ENCODE measurements around the gene PGGHG.
"Not testable (repeated sequence)": the region's sequence is repeated elsewhere in the genome, so short reads cannot be mapped to it uniquely, and the experiment has no call there.

The PGGHG gene

DNA sequence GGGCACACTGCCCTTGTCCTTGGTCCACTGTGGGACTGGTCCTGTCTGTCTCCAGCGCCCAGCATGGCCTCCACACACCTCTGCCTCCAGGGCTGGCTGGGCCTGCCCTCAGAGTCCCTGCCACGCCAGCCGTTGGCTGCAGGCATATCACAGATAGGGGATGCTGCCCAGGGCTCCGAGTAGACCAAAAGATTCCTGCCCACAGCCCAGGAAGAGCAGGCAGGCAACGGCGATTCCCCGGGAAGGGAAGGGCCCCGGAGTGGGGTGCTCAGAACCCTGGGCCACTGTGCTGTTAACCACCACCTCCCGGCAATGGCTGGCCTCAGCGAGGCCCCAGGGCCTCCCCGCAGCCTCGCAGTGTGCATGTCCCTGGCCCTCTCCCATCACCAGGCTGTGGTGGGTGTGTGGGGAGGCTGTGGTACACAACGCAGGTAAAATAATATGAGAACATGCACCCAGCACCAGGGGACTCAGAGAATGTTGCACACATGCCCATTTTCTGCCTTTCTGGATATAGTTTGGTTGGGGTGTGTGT is 8.2 kb downstream of the PGGHG start:
- Mint-ChIP-seq H3K27me3 (peaks cover 14% of the 10 kb centered on the region), H3K9me3 (no peaks in the 10 kb centered on the region), H3K4me1 (peaks cover 26% of the 10 kb centered on the region), H3K4me3 (peak overlapping the region; percentile 57), H3K36me3 (ENCODE audit: low read depth) (no peaks in the 10 kb centered on the region), H3K27ac (peak overlapping the region; percentile 74)
- ATAC-seq (peak; percentile 29), DNase-seq (no peak)

DNA sequence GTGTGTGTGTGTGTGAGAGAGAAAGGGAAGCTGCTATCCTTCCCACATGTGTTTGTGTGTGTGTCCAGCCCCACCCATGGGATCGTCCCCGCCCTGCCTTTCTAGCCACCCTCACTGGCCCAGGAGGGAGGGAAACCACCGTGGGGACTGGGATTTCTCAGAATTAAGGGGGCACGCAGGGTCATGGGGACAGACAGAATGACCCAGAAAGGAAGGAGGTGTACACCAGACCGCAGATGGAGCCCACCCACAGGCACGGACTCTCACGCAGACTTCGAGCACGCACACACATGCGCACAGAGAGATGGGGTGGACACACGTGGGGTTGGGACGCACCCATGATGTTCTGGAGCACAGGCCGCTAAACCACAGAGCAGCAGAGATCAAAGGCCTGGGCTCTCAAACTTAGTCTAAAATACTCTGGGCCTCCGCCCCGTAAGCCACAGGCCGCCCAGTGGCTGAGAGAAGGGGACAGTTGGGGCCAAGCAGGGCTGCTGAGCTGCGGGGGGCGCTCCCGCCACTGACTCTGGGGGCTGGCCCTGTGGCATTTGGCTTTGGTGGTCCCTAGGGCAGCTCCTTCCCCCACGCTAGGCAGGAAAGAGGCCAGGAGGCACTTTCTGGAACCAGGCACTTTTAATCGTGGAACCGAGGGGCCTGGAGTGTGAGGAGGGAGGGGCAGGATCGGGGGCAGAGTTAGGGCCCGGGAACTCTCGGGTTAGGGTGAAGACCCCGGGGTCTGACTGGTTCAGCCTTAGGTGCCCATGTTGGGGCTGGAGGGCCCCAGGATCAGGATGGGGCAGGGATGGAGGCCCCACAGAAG is 8.9 kb downstream of the PGGHG start:
- ATAC-seq (peak; percentile 57), DNase-seq (peak; percentile 48)
- no peaks in the 10 kb centered on the region for H3K36me3 Mint-ChIP-seq (ENCODE audit: low read depth)
- peaks cover 32% of the 10 kb centered on the region for H3K4me1 Mint-ChIP-seq
- peaks cover 15% of the 10 kb centered on the region for H3K27me3 Mint-ChIP-seq
- peak overlapping the region; percentile 74 for H3K27ac Mint-ChIP-seq
- H3K9me3 Mint-ChIP-seq = no peaks in the 10 kb centered on the region
- peak overlapping the region; percentile 57 for H3K4me3 Mint-ChIP-seq

DNA sequence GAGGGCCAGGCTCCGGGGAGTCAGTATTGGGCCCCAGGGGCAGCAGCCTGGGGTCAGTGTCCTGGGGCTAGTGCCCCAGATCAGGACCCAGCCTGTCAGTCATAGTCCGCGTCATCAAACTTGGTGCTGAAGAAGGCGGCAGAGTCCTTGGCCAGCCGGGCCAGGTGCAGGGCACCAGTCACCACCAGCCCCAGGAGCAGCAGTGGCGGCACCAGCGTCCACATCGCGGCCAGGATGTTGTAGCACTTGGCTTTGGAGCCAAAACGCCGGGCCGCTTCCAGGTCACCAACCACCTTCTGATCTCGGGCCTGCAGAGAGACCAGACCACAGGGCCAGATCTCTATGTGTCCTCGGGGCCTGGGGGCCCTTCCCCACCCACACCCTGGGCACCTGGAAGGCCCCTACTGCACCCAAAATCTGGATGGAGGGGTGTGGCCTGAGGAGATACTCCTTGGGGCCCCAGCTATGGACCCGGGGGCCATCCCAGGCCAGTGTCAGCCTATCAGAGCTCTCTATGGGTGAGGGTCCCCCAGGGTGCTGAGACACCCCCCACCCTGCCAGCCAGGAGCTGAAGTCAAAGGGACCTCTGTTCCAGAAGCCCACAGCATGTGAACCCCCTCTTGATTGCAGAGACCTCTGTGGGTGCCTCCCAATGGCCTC is 9.6 kb downstream of the PGGHG start:
- Mint-ChIP-seq H3K9me3 (no peaks in the 10 kb centered on the region), H3K36me3 (ENCODE audit: low read depth) (no peaks in the 10 kb centered on the region), H3K4me3 (no peak overlapping the region), H3K27ac (peak overlapping the region; percentile 46), H3K27me3 (peaks cover 17% of the 10 kb centered on the region), H3K4me1 (peaks cover 40% of the 10 kb centered on the region)
- ATAC-seq = peak; percentile 2
- no peak for DNase-seq

DNA sequence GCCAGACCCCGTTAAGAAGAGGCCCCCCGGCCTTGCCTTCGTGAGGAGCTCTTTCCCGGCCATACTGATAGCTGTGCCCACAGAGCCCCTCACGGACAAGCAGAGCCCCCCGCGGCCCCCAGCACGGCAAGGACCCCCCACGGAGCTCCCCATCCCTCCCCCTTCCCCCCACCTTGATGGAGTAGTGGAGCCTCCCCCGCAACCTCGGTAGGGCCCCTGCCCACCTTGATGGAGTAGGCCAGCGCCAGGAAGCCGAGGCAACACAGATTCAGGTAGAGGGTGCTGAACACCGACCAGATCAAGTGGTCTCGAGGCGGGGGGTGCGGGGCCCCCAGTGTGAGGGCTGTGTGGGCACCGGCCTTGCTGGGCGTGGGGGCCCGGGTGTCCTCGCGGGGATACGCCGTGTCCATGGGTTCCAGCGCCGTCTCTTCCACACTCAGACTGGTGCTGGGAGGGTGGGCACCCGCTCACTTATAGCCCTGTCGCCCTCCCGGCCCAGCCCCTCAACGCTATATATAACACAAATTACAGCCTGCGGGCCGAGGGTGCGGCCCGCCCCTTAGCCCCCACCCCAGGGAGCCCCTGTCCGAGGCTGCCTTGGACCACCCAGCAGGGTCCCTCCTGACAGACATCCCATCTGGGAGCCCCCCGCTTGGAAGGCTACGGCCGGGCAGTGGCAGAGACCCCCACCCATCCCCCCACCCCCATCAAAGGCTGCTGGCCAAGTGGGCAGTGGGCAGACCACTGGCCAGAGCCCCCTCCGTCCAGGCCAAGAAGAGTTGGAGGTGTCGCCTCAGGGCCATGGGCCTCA is 10.4 kb downstream of the PGGHG start, which contains the start of gene IFITM5:
IFITM5 (minus strand) TSS at position 446 of the 811 bp plus-strand sequence; CDS start at position 410, 36 bp downstream.
- no peaks in the 10 kb centered on the region for H3K36me3 Mint-ChIP-seq (ENCODE audit: low read depth)
- H3K9me3 Mint-ChIP-seq = no peaks in the 10 kb centered on the region
- ATAC-seq (no peak), DNase-seq (no peak)
- H3K4me1 Mint-ChIP-seq = peaks cover 45% of the 10 kb centered on the region
- H3K27ac Mint-ChIP-seq = peak within 1 kb of the TSS; percentile 19
- no peak within 1 kb of the TSS for H3K4me3 Mint-ChIP-seq
- H3K27me3 Mint-ChIP-seq = peaks cover 17% of the 10 kb centered on the region

DNA sequence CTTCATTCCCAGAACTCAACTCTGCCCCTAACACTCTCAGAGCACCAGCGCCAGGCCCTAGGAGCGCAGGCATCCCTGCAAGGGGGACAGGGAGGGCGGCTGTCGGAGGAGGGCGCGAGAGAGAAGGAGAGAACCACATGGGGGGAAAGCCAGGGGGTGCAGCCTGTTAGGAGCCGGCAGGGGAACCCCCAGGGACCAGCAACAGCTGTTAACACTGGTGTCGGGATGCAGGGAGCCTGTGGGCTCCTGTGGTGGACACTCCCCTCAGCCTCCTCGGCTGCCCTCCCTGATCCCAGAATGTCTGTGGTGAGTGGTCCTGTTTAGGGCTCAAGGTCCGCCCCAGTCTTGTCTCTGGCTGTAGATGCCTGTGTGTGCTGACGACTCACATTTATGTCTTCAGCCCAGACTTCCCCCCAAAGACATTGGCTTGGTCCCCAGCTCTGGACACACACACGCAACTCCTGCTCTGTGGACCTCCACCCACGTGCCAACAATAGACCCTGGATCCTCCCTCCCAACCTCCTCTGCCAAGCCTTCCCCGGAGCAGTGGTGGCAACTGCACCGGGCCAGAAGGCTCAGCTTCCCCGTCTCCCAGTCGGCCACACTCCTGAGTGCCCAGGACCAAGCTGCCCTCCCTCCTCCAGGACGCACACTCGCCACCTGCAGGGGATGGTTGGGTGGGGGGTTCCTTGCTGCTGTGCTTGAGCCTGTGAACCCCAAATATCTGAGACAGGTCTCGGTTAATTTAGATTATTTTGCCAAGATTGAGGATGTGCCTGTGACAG is 11.2 kb downstream of the PGGHG start:
- H3K9me3 Mint-ChIP-seq = no peaks in the 10 kb centered on the region
- no peak overlapping the region for H3K4me3 Mint-ChIP-seq
- peak; percentile 44 for DNase-seq
- H3K27me3 Mint-ChIP-seq = peaks cover 17% of the 10 kb centered on the region
- peak overlapping the region; percentile 19 for H3K27ac Mint-ChIP-seq
- H3K4me1 Mint-ChIP-seq = peaks cover 50% of the 10 kb centered on the region
- ATAC-seq = peak; percentile 5
- H3K36me3 Mint-ChIP-seq (ENCODE audit: low read depth) = no peaks in the 10 kb centered on the region

DNA sequence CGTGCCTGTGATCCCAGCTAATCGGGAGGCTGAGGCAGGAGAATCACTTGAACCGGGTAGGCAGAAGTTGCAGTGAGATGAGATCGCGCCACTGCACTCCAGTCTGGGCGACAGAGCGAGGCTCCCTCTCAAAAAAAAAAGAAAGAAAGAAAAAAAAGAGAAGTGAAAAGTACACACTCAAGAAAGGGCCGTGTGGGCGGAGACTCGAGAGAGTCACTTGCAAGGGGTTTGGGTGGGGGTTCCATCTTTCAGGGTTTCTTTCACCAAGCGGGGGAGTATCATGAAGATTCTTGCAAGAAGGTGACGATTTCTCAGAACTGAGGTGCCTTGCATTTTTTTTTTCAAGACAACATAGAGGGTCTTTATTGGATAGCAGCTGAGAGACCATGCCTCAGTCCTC is 14.4 kb downstream of the PGGHG start:
- Mint-ChIP-seq H3K4me1 (peaks cover 49% of the 10 kb centered on the region), H3K27me3 (peaks cover 17% of the 10 kb centered on the region), H3K9me3 (no peaks in the 10 kb centered on the region), H3K4me3 (no peak overlapping the region), H3K27ac (no peak overlapping the region), H3K36me3 (ENCODE audit: low read depth) (no peaks in the 10 kb centered on the region)
- ATAC-seq (no peak), DNase-seq (peak; percentile 43)

DNA sequence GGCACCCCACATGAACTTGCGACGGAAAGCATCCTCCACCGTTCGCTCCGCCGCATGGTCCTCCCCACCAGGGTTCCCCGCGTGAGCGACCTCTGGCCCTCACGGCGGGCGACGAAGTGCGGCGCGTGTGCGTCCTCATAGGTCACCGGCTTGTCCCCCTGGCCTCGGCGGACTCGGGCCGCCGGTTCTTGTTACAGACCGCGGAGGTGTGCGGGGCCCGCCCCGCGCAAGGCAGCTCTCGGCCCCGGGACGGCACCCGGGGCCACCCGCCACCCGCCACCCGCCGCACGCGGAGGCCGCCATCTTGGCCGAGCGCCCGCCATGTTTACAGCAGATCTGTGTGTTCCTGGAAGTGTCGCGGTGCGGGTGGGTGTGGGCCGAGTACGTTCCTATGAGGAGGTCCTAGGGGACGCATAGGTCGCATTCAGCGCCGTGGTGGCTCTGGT is 15.2 kb downstream of the PGGHG start:
- Mint-ChIP-seq H3K4me1 (peaks cover 46% of the 10 kb centered on the region), H3K27ac (no peak overlapping the region), H3K9me3 (no peaks in the 10 kb centered on the region), H3K4me3 (no peak overlapping the region), H3K27me3 (peaks cover 17% of the 10 kb centered on the region), H3K36me3 (ENCODE audit: low read depth) (peaks cover 1% of the 10 kb centered on the region)
- ATAC-seq = no peak
- no peak for DNase-seq

DNA sequence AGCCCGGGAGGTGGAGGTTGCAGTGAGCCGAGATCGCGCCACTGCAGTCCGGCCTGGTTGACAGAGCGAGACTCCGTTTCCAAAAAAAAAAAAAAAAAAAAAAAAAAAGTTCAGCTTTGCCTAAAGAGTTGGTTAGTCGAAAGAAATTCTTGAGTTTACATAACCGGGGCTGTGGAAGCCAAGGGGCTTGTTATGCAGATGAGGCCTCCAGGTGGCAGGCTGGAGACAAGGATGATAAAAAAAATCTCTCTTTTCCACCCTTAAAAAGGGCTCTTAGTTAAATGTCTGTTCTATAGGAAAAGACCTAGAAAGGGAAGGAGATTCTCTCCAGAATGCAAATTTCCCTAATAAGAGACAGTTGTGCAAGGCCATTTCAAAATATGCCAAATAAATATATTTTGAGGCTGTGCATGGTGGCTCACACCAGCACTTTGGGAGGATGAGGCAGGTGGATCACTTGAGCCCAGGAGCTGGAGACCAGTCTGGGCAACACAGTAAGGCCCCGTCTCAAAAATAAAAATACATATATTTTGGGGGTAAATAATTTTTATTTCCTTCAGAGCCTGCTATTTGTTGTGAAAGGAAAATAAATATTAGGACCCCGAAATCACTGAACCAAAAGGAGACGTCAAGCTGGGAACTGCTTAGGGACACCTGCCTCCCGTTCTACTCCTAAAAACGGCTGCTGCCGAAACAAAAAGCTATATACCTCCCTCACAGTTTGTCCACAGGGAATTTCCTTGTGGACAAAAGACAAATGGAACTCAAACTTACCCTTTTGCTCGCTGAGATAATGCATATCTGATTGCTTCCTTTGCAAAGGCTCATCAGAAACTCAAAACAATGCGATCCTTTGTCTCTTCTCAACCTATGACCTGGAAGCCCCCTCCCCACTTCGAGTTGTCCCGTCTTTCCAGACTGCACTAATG is 16.3 kb downstream of the PGGHG start:
- Mint-ChIP-seq H3K4me3 (no peak overlapping the region), H3K27ac (no peak overlapping the region), H3K27me3 (peaks cover 14% of the 10 kb centered on the region), H3K9me3 (no peaks in the 10 kb centered on the region), H3K36me3 (ENCODE audit: low read depth) (peaks cover 9% of the 10 kb centered on the region), H3K4me1 (peaks cover 47% of the 10 kb centered on the region)
- DNase-seq (peak; percentile 58), ATAC-seq (no peak)

DNA sequence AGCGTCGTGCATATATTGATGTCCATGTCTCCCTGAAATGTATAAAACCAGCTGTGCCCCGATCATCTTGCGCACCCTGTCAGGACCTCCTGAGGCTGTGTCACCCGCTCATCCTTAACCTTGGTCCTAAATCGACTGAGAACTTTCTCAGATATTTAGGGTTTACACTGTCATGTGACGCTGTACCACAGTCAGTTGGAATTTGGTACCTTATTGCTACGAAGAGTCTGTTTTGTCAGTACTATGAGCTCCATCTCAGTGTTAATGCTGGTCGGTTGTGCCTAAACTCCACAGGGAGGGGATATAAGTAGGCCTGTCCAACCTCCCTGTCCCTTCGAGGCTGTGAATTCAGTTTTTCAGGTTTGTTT is 16.9 kb downstream of the PGGHG start:
- H3K27me3 Mint-ChIP-seq = peaks cover 8% of the 10 kb centered on the region
- peaks cover 9% of the 10 kb centered on the region for H3K36me3 Mint-ChIP-seq (ENCODE audit: low read depth)
- no peak overlapping the region for H3K27ac Mint-ChIP-seq
- H3K4me1 Mint-ChIP-seq = peaks cover 42% of the 10 kb centered on the region
- no peaks in the 10 kb centered on the region for H3K9me3 Mint-ChIP-seq
- DNase-seq (no peak), ATAC-seq (no peak)
- H3K4me3 Mint-ChIP-seq = no peak overlapping the region

DNA sequence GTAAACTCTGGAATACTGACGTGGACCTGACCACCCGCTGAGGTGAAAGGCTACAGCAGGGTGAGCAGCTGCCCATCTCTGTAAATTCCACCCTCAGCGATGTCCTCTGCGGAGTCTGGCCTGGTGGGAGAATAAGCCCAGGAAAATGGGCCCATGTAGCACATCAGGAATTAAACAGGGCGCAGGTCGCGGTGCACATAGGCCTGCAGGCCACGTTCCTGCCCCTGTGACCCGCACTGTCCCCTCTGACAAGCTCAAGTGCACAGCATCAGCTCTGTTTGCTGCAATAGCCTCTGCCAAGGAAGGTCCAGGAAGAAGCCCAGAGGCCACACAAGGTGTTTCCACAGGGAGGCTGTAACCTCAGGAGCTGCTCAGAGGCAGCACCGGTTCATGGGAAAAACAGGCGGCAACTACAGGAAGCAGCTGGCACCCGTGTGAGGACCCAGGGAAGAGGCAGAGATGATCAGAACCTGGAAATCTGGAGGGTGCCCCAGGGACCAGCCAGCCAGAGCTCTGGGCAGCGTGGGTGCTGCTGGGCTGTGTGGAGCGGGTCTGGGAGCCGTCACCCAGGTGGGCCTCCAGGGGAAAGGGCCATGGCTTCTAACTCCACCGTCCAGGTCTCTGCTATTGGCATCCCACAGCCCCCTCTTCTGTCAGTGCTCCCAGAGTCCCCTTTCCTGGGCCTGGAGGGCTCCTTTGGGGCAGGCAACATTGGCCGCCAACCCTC is 17.9 kb downstream of the PGGHG start:
- DNase-seq (no peak), ATAC-seq (no peak)
- peaks cover 9% of the 10 kb centered on the region for H3K36me3 Mint-ChIP-seq (ENCODE audit: low read depth)
- H3K27ac Mint-ChIP-seq = no peak overlapping the region
- peaks cover 41% of the 10 kb centered on the region for H3K4me1 Mint-ChIP-seq
- H3K9me3 Mint-ChIP-seq = no peaks in the 10 kb centered on the region
- peaks cover 3% of the 10 kb centered on the region for H3K27me3 Mint-ChIP-seq
- peak overlapping the region; percentile 90 for H3K4me3 Mint-ChIP-seq

DNA sequence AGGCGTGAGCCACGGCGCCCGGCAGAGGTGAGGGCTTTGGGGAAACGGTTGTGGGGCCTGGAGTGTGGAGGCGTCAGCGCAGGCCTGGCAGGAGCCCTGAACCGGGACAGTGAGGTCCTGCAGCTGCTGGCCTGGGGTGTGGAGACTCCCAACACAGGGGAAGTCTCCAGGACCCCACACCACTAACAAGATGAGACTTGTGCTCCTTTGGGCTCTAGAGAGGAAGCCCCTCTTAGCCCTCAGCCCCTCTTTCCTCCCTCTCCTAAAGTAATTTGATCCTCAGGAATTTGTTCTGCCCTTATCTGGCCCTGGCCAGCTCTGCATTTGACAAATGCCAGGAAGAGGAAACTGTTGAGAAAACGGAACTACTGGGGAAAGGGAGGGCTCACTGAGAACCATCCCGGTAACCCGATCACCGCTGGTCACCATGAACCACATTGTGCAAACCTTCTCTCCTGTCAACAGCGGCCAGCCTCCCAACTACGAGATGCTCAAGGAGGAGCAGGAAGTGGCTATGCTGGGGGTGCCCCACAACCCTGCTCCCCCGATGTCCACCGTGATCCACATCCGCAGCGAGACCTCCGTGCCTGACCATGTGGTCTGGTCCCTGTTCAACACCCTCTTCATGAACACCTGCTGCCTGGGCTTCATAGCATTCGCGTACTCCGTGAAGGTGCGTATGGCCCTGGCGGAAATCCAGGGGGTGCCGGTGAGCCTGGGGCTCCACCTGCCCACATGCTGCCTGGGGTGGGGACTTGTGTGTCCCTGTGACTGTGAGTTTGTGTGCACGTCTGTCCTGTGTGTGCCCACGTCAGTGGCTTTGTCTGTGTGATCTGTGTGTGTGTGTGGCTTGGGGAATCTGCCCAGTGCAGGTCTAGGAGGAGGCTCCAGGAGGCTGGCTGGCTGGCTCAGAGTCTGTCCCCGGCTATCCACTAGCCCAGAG is 19.1 kb downstream of the PGGHG start, which contains the start of gene IFITM2:
IFITM2 (plus strand) TSS at position 51 of the 943 bp plus-strand sequence; CDS start at position 428, 377 bp downstream.
- DNase-seq (peak; percentile 70), ATAC-seq (peak; percentile 37)
- H3K9me3 Mint-ChIP-seq; H3K27me3 Mint-ChIP-seq; H3K36me3 Mint-ChIP-seq (ENCODE audit: low read depth): not testable (repeated sequence)
- H3K4me3 Mint-ChIP-seq = peak within 1 kb of the TSS; percentile 90
- peaks cover 44% of the 10 kb centered on the region for H3K4me1 Mint-ChIP-seq
- peak within 1 kb of the TSS; percentile 90 for H3K27ac Mint-ChIP-seq

Data from activated naive CD8-positive, alpha-beta T cell treated with anti-CD3 and anti-CD28 coated beads, Interleukin-2, amount 50 U/mL, for 24 hours (primary cell).